ENCODE measurements around the gene CMSS1.

GRCh38 chr3:100062665-100063064 lies 245.0 kb downstream of the CMSS1 start:
- TF ChIP-seq CTCF (IDR thresholded peaks at IDR 0.05 in 4 of 5, conservative IDR thresholded peaks at IDR 0.05 in 1 of 5) (no peak), POLR2A (IDR thresholded peaks at IDR 0.05) (no peak)
